CD4-positive, alpha-beta memory T cell (primary cell): ENCODE data around the gene MS4A4E. TPM values are rescaled to one million over a fixed set of nuclear protein-coding genes. Genes with fewer than 3 reads are reported as not detected.

Source experiments
- CTCF ChIA-PET: fragments of 350-600 bp; sonication (Branson Sonifier 250); formaldehyde crosslinking; loops from one replicate; lab custom pipeline; 2021; ENCODE audit warnings: inconsistent platforms; ENCODE audit not compliant: partially characterized antibody; lab: Charles Lee
- POLR2A ChIA-PET: fragments of 350-600 bp; sonication (Branson Sonifier 250); formaldehyde crosslinking; loops from one replicate; lab custom pipeline; 2021; ENCODE audit not compliant: partially characterized antibody; lab: Charles Lee
- DNase-seq, 5 donors: peaks; one replicate each; pipeline versions ENCODE4 v3.0.0 to v3.0.0-alpha.2; 2020 to 2022; ENCODE audit warnings: mixed read lengths in 1 of 5
- H3K27ac ChIP-seq: one replicate; pipeline ENCODE4 v1.7.0; 2013; ENCODE audit warnings: low read depth, low read length
- H3K27me3 ChIP-seq: 2 replicates; pipeline ENCODE4 v1.7.0; 2013; ENCODE audit warnings: mild to moderate bottlenecking, low read length, moderate library complexity; ENCODE audit not compliant: insufficient read depth
- H3K36me3 ChIP-seq: 2 replicates; pipeline ENCODE4 v1.7.0; 2013; ENCODE audit warnings: mild to moderate bottlenecking, low read length, moderate library complexity; ENCODE audit not compliant: insufficient read depth
- H3K4me1 ChIP-seq: 2 replicates; pipeline ENCODE4 v1.7.0; 2013; ENCODE audit warnings: mild to moderate bottlenecking, low read length, moderate library complexity; ENCODE audit not compliant: insufficient read depth
- H3K4me3 ChIP-seq, 2 donors: one replicate each; pipeline ENCODE4 v1.7.0; 2013; ENCODE audit warnings: low read length in 2 of 2, mild to moderate bottlenecking in 1 of 2
- H3K9me3 ChIP-seq, 2 donors: one replicate each; pipeline ENCODE4 v1.7.0; 2013; ENCODE audit warnings: low read length in 2 of 2, control low read depth in 1 of 2; ENCODE audit not compliant: control insufficient read depth in 1 of 2
- H3K27ac Mint-ChIP-seq, 7 donors: one replicate each; pipeline ENCODE4 v1.8.0; 2020 to 2021; ENCODE audit warnings: mixed read lengths in 7 of 7, mild to moderate bottlenecking in 6 of 7, inconsistent platforms in 3 of 7, moderate library complexity in 3 of 7
- H3K27me3 Mint-ChIP-seq, 2 donors: one replicate each; pipeline ENCODE4 v1.8.0; 2020 to 2021; ENCODE audit warnings: mixed read lengths in 2 of 2
- H3K36me3 Mint-ChIP-seq, 2 donors: one replicate each; pipeline ENCODE4 v1.8.0; 2020 to 2021; ENCODE audit warnings: mixed read lengths in 2 of 2, inconsistent platforms in 1 of 2, mild to moderate bottlenecking in 1 of 2
- H3K4me1 Mint-ChIP-seq, 4 donors: one replicate each; pipeline ENCODE4 v1.8.0; 2020 to 2021; ENCODE audit warnings: mixed read lengths in 4 of 4, mild to moderate bottlenecking in 1 of 4
- H3K4me3 Mint-ChIP-seq, 8 donors: one replicate each; pipeline ENCODE4 v1.8.0; 2020 to 2021; ENCODE audit warnings: mixed read lengths in 8 of 8, mild to moderate bottlenecking in 7 of 8, moderate library complexity in 6 of 8, inconsistent platforms in 3 of 8
- H3K9me3 Mint-ChIP-seq, 8 donors: one replicate each; pipeline ENCODE4 v1.8.0; 2020 to 2021; ENCODE audit warnings: mixed read lengths in 8 of 8, mild to moderate bottlenecking in 5 of 8, inconsistent platforms in 3 of 8, moderate library complexity in 1 of 8
- intact Hi-C: fragments of 100-400 bp; cut with micrococcal nuclease; formaldehyde crosslinking; loops from one replicate; pipeline ENCODE4 v1.15.1; 2023
- polyA plus RNA-seq, 2 donors: library from polyadenylated mRNA; unstranded; fragments of 300-500 nt; fragmentation: Illumina TruSeq; gene quantifications; one replicate each; pipeline ENCODE4 v1.2.3, GENCODE V29; 2021
- total RNA-seq, 2 experiments: library from RNA; stranded (reverse); gene quantifications; one replicate each; pipeline ENCODE4 v1.2.3, GENCODE V29; 2021

The MS4A4E gene
- total and polyA plus RNA-seq, 4 experiments from 2014 or later: not detected

- POLR2A ChIA-PET: no interaction called here
Measured at GRCh38 chr11:60274416-60274815, 31.5 kb upstream of the MS4A4E start.

GRCh38 chr11:60265373-60266214 lies 22.7 kb upstream of the MS4A4E start:
- DNase-seq: peak in 2 of 5 donors; percentile 1 to 7
- H3K4me1 ChIP-seq: no peaks in the 10 kb centered on the region
- Mint-ChIP-seq H3K4me3 (no peak overlapping the region), H3K27ac (no peak overlapping the region), H3K4me1 (no peaks in the 10 kb centered on the region), H3K36me3 (no peaks in the 10 kb centered on the region), H3K27me3 (peaks cover 3 to 6% of the 10 kb centered on the region in 2 donors), H3K9me3 (peaks cover 0 to 12% (median 4%) of the 10 kb centered on the region in 8 donors)
- no peak overlapping the region for H3K4me3 ChIP-seq
- ChIA-PET CTCF (interaction anchor here (0.8 to 2.9 kb wide), 7 partner anchors 9 to 73 kb away, joined by 3 to 15 read pairs (median 3); no protein-coding TSS in a partner anchor), POLR2A (no interaction called here)
- intact Hi-C loops: loop anchor here (5.0 kb wide), 1 partner anchor 443 kb away; no protein-coding TSS in a partner anchor
- no peaks in the 10 kb centered on the region for H3K9me3 ChIP-seq
- no peaks in the 10 kb centered on the region for H3K36me3 ChIP-seq
- H3K27ac ChIP-seq: no peak overlapping the region
- no peaks in the 10 kb centered on the region for H3K27me3 ChIP-seq

More at GRCh38 chr11:60274416-60274815, 31.5 kb upstream of the MS4A4E start:
- no peaks in the 10 kb centered on the region for H3K9me3 ChIP-seq
- no peak overlapping the region for H3K4me3 ChIP-seq
- H3K4me3 Mint-ChIP-seq: no peak overlapping the region
- intact Hi-C loops: no loop called here
- H3K27ac ChIP-seq: no peak overlapping the region
- peaks cover 4% of the 10 kb centered on the region for H3K27me3 ChIP-seq
- H3K27ac Mint-ChIP-seq: no peak overlapping the region
- H3K27me3 Mint-ChIP-seq: peaks cover 25 to 26% of the 10 kb centered on the region in 2 donors
- no peaks in the 10 kb centered on the region for H3K36me3 ChIP-seq
- H3K9me3 Mint-ChIP-seq: peaks cover 2 to 16% (median 3%) of the 10 kb centered on the region in 8 donors
- CTCF ChIA-PET: interaction anchor here (2.8 kb wide), 1 partner anchor 9 kb away, joined by 15 read pairs; no protein-coding TSS in a partner anchor
- no peaks in the 10 kb centered on the region for H3K36me3 Mint-ChIP-seq
- no peaks in the 10 kb centered on the region for H3K4me1 ChIP-seq
- no peaks in the 10 kb centered on the region for H3K4me1 Mint-ChIP-seq
- DNase-seq: no peak

DNA sequence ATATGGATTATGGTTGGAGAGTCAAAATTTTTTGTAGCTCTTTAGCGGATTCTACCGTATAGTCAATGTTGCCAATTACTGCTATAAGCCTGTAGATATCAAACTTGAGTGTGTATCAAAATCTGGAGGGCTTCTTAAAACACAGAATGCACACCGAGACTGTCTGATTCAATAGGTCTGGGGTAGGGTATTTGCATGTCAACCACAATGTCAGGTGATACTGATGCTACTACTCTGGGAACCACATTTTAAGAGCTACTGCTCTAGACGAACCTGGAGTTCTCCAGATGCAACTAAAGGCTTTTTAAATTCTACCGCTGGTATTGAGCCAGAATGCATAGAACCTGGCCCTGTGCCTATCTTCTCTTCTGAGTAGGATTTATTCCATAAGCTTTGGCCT lies 21.7 kb upstream of the MS4A4E start:
- no peak overlapping the region for H3K27ac Mint-ChIP-seq
- Histone ChIP-seq H3K4me3 (no peak overlapping the region), H3K4me1 (no peaks in the 10 kb centered on the region), H3K27me3 (no peaks in the 10 kb centered on the region), H3K9me3 (no peaks in the 10 kb centered on the region), H3K27ac (no peak overlapping the region), H3K36me3 (no peaks in the 10 kb centered on the region)
- ChIA-PET POLR2A (no interaction called here), CTCF (interaction anchor here (1.0 to 2.9 kb wide), 5 partner anchors 9 to 72 kb away, joined by 3 to 15 read pairs (median 3); no protein-coding TSS in a partner anchor)
- H3K9me3 Mint-ChIP-seq: peaks cover 0 to 13% (median 4%) of the 10 kb centered on the region in 8 donors
- H3K27me3 Mint-ChIP-seq: peaks cover 3 to 9% of the 10 kb centered on the region in 2 donors
- no peak for DNase-seq
- intact Hi-C loops: loop anchor here (5.0 kb wide), 1 partner anchor 442 kb away; no protein-coding TSS in a partner anchor
- H3K36me3 Mint-ChIP-seq: no peaks in the 10 kb centered on the region
- no peak overlapping the region for H3K4me3 Mint-ChIP-seq
- H3K4me1 Mint-ChIP-seq: no peaks in the 10 kb centered on the region

- DNase-seq: no peak
- Mint-ChIP-seq H3K27ac (no peak overlapping the region), H3K36me3 (no peaks in the 10 kb centered on the region), H3K27me3 (peaks cover 3 to 12% of the 10 kb centered on the region in 2 donors), H3K9me3 (peaks cover 0 to 13% (median 4%) of the 10 kb centered on the region in 8 donors), H3K4me1 (no peaks in the 10 kb centered on the region), H3K4me3 (no peak overlapping the region)
- intact Hi-C loops: no loop called here
- POLR2A ChIA-PET: no interaction called here
- H3K27me3 ChIP-seq: no peaks in the 10 kb centered on the region
- no peak overlapping the region for H3K27ac ChIP-seq
- no peak overlapping the region for H3K4me3 ChIP-seq
- H3K4me1 ChIP-seq: no peaks in the 10 kb centered on the region
- H3K9me3 ChIP-seq: no peaks in the 10 kb centered on the region
- no peaks in the 10 kb centered on the region for H3K36me3 ChIP-seq
- CTCF ChIA-PET: interaction anchor here (0.7 to 2.9 kb wide), 2 partner anchors 12 to 266 kb away, joined by 3 to 15 read pairs; no protein-coding TSS in a partner anchor
Measured at GRCh38 chr11:60263402-60263801, 20.5 kb upstream of the MS4A4E start.

DNA sequence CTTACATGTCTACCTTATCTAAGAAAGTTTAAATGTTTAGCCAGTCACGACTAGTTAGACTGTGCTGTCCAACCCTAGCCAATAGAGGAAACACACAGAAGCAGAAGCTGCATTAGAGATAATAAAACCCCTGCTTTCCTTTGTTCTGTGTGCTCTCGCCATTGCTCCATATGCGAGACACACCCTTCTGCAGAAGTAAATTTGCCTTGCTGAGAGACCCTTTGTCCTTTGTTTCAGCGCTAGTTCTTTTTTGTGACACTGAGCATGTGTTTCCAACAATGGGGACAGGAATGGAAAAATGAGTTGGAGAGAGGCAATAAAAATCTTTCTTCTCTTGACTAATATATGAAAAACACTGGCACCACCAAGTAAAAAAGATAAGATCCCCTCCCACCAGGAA lies 18.1 kb upstream of the MS4A4E start:
- ChIA-PET CTCF (interaction anchor here (1.2 kb wide), 1 partner anchor 10 kb away, joined by 3 read pairs; no protein-coding TSS in a partner anchor), POLR2A (no interaction called here)
- no peak for DNase-seq
- Histone ChIP-seq H3K27me3 (no peaks in the 10 kb centered on the region), H3K27ac (no peak overlapping the region), H3K9me3 (no peaks in the 10 kb centered on the region), H3K4me1 (no peaks in the 10 kb centered on the region), H3K36me3 (no peaks in the 10 kb centered on the region), H3K4me3 (no peak overlapping the region)
- intact Hi-C loops: no loop called here
- no peak overlapping the region for H3K27ac Mint-ChIP-seq
- H3K36me3 Mint-ChIP-seq: no peaks in the 10 kb centered on the region
- H3K9me3 Mint-ChIP-seq: peaks cover 0 to 13% (median 4%) of the 10 kb centered on the region in 8 donors
- peak overlapping the region in 1 of 8 donors; percentile 2 for H3K4me3 Mint-ChIP-seq
- H3K27me3 Mint-ChIP-seq: peaks cover 7 to 16% of the 10 kb centered on the region in 2 donors
- H3K4me1 Mint-ChIP-seq: no peaks in the 10 kb centered on the region

DNA sequence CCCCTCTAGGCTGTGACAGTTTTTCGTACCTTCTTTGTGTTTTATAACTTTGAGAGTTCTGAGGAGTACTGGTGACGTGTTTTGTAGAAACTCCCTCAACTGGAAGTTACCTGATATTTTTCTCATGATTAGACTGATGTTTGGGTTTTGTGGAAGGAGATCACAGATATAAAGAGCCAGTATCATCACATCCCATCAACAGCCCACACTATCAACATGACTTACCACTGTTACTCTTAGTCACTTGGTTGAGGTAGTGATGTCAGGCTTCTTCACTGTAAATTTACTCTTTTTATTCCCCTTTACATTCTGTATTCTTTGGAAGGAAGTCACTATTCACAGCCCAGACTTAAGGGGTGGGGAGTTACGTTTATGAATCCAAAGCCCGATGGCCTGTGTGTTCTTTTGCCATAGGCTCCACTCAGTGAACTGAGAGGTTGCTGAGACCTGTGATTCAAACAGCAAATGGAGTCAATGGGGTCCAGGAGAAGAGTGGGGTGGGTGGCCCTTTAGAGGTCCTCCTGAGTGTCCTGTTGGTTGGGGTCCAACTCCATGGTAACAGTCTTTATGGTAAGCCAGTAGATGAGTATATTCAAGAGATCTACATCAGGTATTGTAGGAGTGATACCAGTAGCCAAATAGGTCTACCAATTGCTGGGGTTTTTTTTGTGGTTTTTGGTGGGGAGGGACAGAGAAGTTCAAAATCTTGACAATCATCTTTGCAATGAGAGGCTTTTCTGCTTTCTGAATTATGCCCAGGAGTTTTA lies 15.2 kb upstream of the MS4A4E start:
- no peaks in the 10 kb centered on the region for H3K4me1 Mint-ChIP-seq
- no peak for DNase-seq
- H3K27ac Mint-ChIP-seq: no peak overlapping the region
- POLR2A ChIA-PET: no interaction called here
- peaks cover 0 to 23% (median 10%) of the 10 kb centered on the region in 8 donors for H3K9me3 Mint-ChIP-seq
- Histone ChIP-seq H3K27ac (no peak overlapping the region), H3K27me3 (no peaks in the 10 kb centered on the region), H3K9me3 (no peaks in the 10 kb centered on the region), H3K36me3 (no peaks in the 10 kb centered on the region), H3K4me3 (no peak overlapping the region), H3K4me1 (no peaks in the 10 kb centered on the region)
- CTCF ChIA-PET: no interaction called here
- peaks cover 7 to 18% of the 10 kb centered on the region in 2 donors for H3K27me3 Mint-ChIP-seq
- intact Hi-C loops: no loop called here
- H3K4me3 Mint-ChIP-seq: no peak overlapping the region
- no peaks in the 10 kb centered on the region for H3K36me3 Mint-ChIP-seq
